ENCODE results near the gene CDKN2AIP. TPM values are rescaled to one million over a fixed set of nuclear protein-coding genes. Genes with fewer than 3 reads are reported as not detected.

Gene CDKN2AIP
- total RNA-seq, 1 experiment from 2014 or later: 24.0 TPM

DNA sequence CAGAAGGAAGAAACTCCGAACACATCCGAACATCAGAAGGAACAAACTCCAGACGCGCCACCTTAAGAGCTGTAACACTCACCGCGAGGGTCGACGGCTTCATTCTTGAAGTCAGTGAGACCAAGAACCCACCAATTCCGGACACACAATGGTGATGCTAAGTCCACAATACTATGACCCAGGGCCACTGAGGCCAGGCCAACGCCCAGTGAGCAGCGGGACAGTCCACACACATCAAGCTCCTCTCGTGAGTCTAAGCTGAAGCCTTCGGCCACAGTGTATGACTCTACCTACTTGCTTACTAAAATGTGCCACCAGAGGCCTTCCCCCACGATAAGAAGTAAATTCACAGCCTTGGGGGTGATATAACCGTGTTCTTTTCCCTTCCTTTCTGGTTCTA lies 10.2 kb upstream of the CDKN2AIP start:
- H2BK12ac ChIP-seq (ENCODE audit: insufficient read length, low read depth, low read length): no peak overlapping the region
- H3K9me3 ChIP-seq (ENCODE audit: control insufficient read depth, low read depth, low read length): peaks cover 4% of the 10 kb centered on the region
- no peak overlapping the region for H3T11ph ChIP-seq (ENCODE audit: low read length)
- no peak overlapping the region for H3K4ac ChIP-seq (ENCODE audit: low read depth, low read length)
- H4K20me1 ChIP-seq (ENCODE audit: control insufficient read depth, insufficient read depth, insufficient read length): no peaks in the 10 kb centered on the region
- H3K79me1 ChIP-seq (ENCODE audit: insufficient read depth, low read depth, low read length, poor library complexity, severe bottlenecking): no peaks in the 10 kb centered on the region
- Mint-ChIP-seq H3K4me3 (peak overlapping the region in 1 of 2 experiments; percentile 60; a peak in 2 of 5 replicates), H3K9me3 (peaks cover 14 to 15% of the 10 kb centered on the region in 2 experiments), H3K27ac (no peak overlapping the region), H3K4me1 (peaks cover 30 to 40% of the 10 kb centered on the region in 2 experiments), H3K36me3 (ENCODE audit: insufficient read depth in 1 of 3, low read depth in 3 of 3) (peaks cover 4 to 20% (median 8%) of the 10 kb centered on the region in 3 experiments; a peak in 5 of 7 replicates), H3K27me3 (ENCODE audit: low read depth) (peaks cover 3% of the 10 kb centered on the region; the same call in 1 of the 2 replicates)
- H3K23ac ChIP-seq (ENCODE audit: insufficient read length, low read depth, low read length): no peak overlapping the region
- no peak overlapping the region for H3K4me2 ChIP-seq (ENCODE audit: insufficient read depth, insufficient read length, low read length)
- H4K5ac ChIP-seq (ENCODE audit: insufficient read length, low read depth, low read length): no peak overlapping the region
- H3K9ac ChIP-seq (ENCODE audit: extremely low read depth, insufficient read length, low read length): no peak overlapping the region
- H3K23me2 ChIP-seq (ENCODE audit: insufficient read length, low read depth, low read length, poor library complexity, severe bottlenecking): no peaks in the 10 kb centered on the region
- H2AK5ac ChIP-seq (ENCODE audit: insufficient read length, low read length): no peak overlapping the region
- H3K27me3 ChIP-seq (ENCODE audit: insufficient read depth, low read length): no peaks in the 10 kb centered on the region
- no peak overlapping the region for H4K91ac ChIP-seq (ENCODE audit: insufficient read length, low read depth, low read length)
- H2AFZ ChIP-seq (ENCODE audit: low read length): no peak overlapping the region
- H4K8ac ChIP-seq (replicated peaks; ENCODE audit: insufficient read length, low read depth, low read length): no peak overlapping the region
- no peak overlapping the region for H2BK120ac ChIP-seq (ENCODE audit: low read depth, low read length, poor library complexity, severe bottlenecking)
- H3K4me1 ChIP-seq (ENCODE audit: insufficient read depth, low read length): peaks cover 2% of the 10 kb centered on the region; the same call in 1 of the 2 replicates
- H2BK5ac ChIP-seq (ENCODE audit: insufficient read length, low read length): no peak overlapping the region
- DNase-seq: no peak
- no peak overlapping the region for H3K56ac ChIP-seq (ENCODE audit: insufficient read length, low read depth, low read length)
- no peaks in the 10 kb centered on the region for H3K79me2 ChIP-seq (ENCODE audit: insufficient read depth, low read length)
- no CpG with 5 or more reads among the region's 15 CpGs for WGBS (ENCODE audit: extremely low coverage, insufficient read length, low lambda C conversion rate)
- no peak overlapping the region for H2BK20ac ChIP-seq (ENCODE audit: low read depth, low read length, poor library complexity, severe bottlenecking)
- TF ChIP-seq, protein P1, sequence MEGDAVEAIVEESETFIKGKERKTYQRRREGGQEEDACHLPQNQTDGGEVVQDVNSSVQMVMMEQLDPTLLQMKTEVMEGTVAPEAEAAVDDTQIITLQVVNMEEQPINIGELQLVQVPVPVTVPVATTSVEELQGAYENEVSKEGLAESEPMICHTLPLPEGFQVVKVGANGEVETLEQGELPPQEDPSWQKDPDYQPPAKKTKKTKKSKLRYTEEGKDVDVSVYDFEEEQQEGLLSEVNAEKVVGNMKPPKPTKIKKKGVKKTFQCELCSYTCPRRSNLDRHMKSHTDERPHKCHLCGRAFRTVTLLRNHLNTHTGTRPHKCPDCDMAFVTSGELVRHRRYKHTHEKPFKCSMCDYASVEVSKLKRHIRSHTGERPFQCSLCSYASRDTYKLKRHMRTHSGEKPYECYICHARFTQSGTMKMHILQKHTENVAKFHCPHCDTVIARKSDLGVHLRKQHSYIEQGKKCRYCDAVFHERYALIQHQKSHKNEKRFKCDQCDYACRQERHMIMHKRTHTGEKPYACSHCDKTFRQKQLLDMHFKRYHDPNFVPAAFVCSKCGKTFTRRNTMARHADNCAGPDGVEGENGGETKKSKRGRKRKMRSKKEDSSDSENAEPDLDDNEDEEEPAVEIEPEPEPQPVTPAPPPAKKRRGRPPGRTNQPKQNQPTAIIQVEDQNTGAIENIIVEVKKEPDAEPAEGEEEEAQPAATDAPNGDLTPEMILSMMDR (conservative IDR thresholded peaks at IDR 0.05): no peak
- H3K14ac ChIP-seq (ENCODE audit: insufficient read depth, low read length): no peak overlapping the region
- H3K18ac ChIP-seq (ENCODE audit: insufficient read length, low read depth, low read length): no peak overlapping the region
- H3K27ac ChIP-seq (ENCODE audit: insufficient read length, low read depth, low read length): no peak overlapping the region
- H2BK15ac ChIP-seq (ENCODE audit: low read depth, low read length): no peak overlapping the region

Measured in H9 (cell line).